Dendritic cell treated with granulocyte-macrophage colony-stimulating factor and Interleukin-4, amounts not matched to agents 40 ng/mL and 50 ng/mL, for 4 days (primary cell): Measurements from ENCODE around the gene GPSM1.

ENCODE experiments used
- H3K27ac Mint-ChIP-seq: one replicate; pipeline ENCODE4 v1.8.0; 2022; ENCODE audit warnings: mild to moderate bottlenecking, mixed read lengths
- H3K27me3 Mint-ChIP-seq: one replicate; pipeline ENCODE4 v1.8.0; 2022; ENCODE audit warnings: mild to moderate bottlenecking, mixed read lengths
- H3K36me3 Mint-ChIP-seq: one replicate; pipeline ENCODE4 v1.8.0; 2022; ENCODE audit warnings: low read depth, mixed read lengths
- H3K4me1 Mint-ChIP-seq: one replicate; pipeline ENCODE4 v1.8.0; 2022; ENCODE audit warnings: low read depth, mixed read lengths
- H3K4me3 Mint-ChIP-seq: one replicate; pipeline ENCODE4 v1.8.0; 2022; ENCODE audit warnings: mild to moderate bottlenecking, moderate library complexity, mixed read lengths
- H3K9me3 Mint-ChIP-seq: one replicate; pipeline ENCODE4 v1.8.0; 2022; ENCODE audit warnings: mixed read lengths
- intact Hi-C: fragments of 100-400 bp; cut with micrococcal nuclease; formaldehyde crosslinking; loops from one replicate; pipeline ENCODE4 v1.15.0; 2022

GPSM1 gene

GRCh38 chr9:136385015-136385414 lies 57.7 kb downstream of the GPSM1 start:
- Mint-ChIP-seq H3K4me1 (peaks cover 24% of the 10 kb centered on the region), H3K27me3 (no peaks in the 10 kb centered on the region), H3K4me3 (no peak overlapping the region), H3K9me3 (no peaks in the 10 kb centered on the region), H3K27ac (no peak overlapping the region), H3K36me3 (peaks cover 100% of the 10 kb centered on the region)
- intact Hi-C loops: no loop called here

DNA sequence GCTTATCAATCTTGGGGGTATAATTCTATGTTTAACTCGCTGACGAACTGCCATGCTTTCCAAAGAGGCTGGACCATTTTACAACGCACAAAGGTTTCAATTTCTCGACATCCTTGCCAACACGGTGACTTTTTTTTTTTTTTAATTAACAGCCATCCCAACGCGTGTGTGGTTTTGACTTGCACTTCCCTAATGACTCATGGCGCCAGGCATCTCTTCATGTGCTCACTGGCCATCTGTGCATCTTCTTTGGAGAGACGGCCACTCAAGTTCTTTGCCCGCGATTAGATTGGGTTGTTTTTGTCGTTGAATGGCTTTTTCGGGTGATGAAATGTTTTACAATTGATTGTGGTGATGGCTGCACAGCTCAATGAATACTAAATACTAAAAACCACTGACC lies 58.7 kb downstream of the GPSM1 start:
- Mint-ChIP-seq H3K4me3 (peak overlapping the region; percentile 32), H3K4me1 (peaks cover 24% of the 10 kb centered on the region), H3K27me3 (no peaks in the 10 kb centered on the region), H3K27ac (peak overlapping the region; percentile 39), H3K9me3 (no peaks in the 10 kb centered on the region), H3K36me3 (peaks cover 100% of the 10 kb centered on the region)
- intact Hi-C loops: no loop called here

DNA sequence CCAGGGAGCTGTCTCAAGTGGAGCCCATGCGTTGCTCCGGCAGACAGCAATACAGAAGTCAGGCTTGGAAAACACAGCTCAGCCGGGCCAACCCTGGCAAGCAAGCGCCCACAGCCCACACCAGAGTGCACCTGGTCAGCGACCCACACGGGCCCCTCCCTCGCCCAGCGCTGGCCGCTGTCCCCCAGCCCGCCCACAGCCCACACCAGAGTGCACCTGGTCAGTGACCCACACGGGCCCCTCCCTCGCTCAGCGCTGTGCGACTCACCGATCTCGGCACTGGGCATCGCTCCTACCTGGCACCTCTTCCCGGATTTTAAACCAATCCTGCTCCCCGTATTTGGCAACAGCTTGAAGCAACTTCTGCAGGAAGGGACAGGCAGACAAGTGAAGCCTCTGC lies 59.9 kb downstream of the GPSM1 start:
- H3K4me1 Mint-ChIP-seq: peaks cover 24% of the 10 kb centered on the region
- no peak overlapping the region for H3K27ac Mint-ChIP-seq

GRCh38 chr9:136389396-136389795 lies 62.1 kb downstream of the GPSM1 start:
- Mint-ChIP-seq H3K27ac (no peak overlapping the region), H3K4me1 (peaks cover 24% of the 10 kb centered on the region), H3K27me3 (no peaks in the 10 kb centered on the region), H3K9me3 (no peaks in the 10 kb centered on the region), H3K4me3 (no peak overlapping the region), H3K36me3 (peaks cover 100% of the 10 kb centered on the region)
- intact Hi-C loops: no loop called here

More for the DNA sequence above, 59.9 kb downstream of the GPSM1 start:
- Mint-ChIP-seq H3K9me3 (no peaks in the 10 kb centered on the region), H3K27me3 (no peaks in the 10 kb centered on the region), H3K4me3 (no peak overlapping the region), H3K36me3 (peaks cover 100% of the 10 kb centered on the region)
- intact Hi-C loops: no loop called here

- peaks cover 8% of the 10 kb centered on the region for H3K4me1 Mint-ChIP-seq
- no peaks in the 10 kb centered on the region for H3K27me3 Mint-ChIP-seq
- H3K4me3 Mint-ChIP-seq: no peak overlapping the region
- intact Hi-C loops: no loop called here
- H3K9me3 Mint-ChIP-seq: no peaks in the 10 kb centered on the region
- no peak overlapping the region for H3K27ac Mint-ChIP-seq
- peaks cover 100% of the 10 kb centered on the region for H3K36me3 Mint-ChIP-seq
Measured at GRCh38 chr9:136391737-136392537, 64.6 kb downstream of the GPSM1 start.

GRCh38 chr9:136392538-136393449 lies 65.5 kb downstream of the GPSM1 start:
- Mint-ChIP-seq H3K4me1 (peaks cover 8% of the 10 kb centered on the region), H3K4me3 (no peak overlapping the region), H3K9me3 (no peaks in the 10 kb centered on the region), H3K27me3 (no peaks in the 10 kb centered on the region), H3K36me3 (peaks cover 100% of the 10 kb centered on the region), H3K27ac (no peak overlapping the region)
- intact Hi-C loops: no loop called here

GRCh38 chr9:136393531-136393930 lies 66.2 kb downstream of the GPSM1 start:
- H3K27ac Mint-ChIP-seq: no peak overlapping the region
- H3K9me3 Mint-ChIP-seq: no peaks in the 10 kb centered on the region
- intact Hi-C loops: no loop called here
- peaks cover 13% of the 10 kb centered on the region for H3K4me1 Mint-ChIP-seq
- H3K27me3 Mint-ChIP-seq: no peaks in the 10 kb centered on the region
- peaks cover 100% of the 10 kb centered on the region for H3K36me3 Mint-ChIP-seq
- H3K4me3 Mint-ChIP-seq: no peak overlapping the region

DNA sequence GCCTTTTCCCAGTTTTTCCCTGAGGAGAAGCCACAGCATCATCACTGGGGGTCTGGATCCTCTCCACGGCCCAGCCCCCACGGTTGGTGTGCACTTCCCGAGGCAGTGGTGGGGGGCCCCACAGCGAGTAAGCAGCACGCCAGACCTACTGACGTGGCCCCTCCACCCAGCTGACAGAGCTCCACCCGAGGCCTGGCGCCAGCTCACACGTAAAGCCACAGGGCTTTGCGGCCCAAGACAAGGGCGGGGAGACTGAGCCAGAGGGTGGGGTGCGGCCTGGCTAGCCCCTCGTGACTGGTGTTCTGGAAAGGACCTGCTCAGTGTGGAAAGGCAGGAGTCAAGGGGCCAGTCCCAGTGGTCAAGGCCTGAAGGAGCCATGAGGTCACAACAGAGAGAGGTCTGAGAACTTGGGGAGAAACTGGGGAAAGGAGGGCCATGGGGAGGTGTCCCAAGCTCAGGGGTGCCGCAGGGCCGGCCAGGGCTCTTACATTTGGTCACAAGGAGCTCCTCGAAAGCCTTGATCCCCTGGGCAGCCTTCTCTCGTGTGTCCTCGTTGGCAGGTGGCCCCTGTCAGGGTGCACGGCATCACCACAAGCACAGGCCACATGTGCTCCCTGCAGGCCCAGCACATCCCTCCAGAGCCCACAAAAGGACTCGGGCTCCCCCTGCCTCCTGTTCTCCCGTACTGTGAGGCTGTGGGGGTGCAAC lies 67.1 kb downstream of the GPSM1 start:
- Mint-ChIP-seq H3K4me3 (no peak overlapping the region), H3K27me3 (no peaks in the 10 kb centered on the region), H3K9me3 (no peaks in the 10 kb centered on the region), H3K36me3 (peaks cover 95% of the 10 kb centered on the region), H3K4me1 (peaks cover 19% of the 10 kb centered on the region), H3K27ac (no peak overlapping the region)
- intact Hi-C loops: no loop called here

DNA sequence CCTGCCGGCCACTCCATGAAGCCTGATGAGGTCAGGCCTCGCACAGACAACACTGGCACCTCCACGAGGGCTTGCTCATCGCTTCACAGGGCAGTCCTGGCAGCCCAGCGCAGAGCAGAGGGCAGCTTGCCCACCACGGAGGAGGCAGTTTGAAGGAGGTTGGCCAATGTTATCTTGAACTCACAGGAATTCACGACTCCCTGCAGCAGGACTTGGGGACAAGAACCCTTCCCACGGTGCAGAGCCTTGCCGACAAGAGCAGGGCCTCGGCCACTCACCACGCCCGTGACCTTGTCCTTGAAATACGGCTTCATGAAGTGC lies 67.6 kb downstream of the GPSM1 start:
- no peaks in the 10 kb centered on the region for H3K9me3 Mint-ChIP-seq
- no peak overlapping the region for H3K27ac Mint-ChIP-seq
- no peak overlapping the region for H3K4me3 Mint-ChIP-seq
- intact Hi-C loops: no loop called here
- H3K27me3 Mint-ChIP-seq: no peaks in the 10 kb centered on the region
- peaks cover 15% of the 10 kb centered on the region for H3K4me1 Mint-ChIP-seq
- peaks cover 89% of the 10 kb centered on the region for H3K36me3 Mint-ChIP-seq

- peaks cover 83% of the 10 kb centered on the region for H3K36me3 Mint-ChIP-seq
- intact Hi-C loops: no loop called here
- no peaks in the 10 kb centered on the region for H3K9me3 Mint-ChIP-seq
- H3K27ac Mint-ChIP-seq: no peak overlapping the region
- H3K4me1 Mint-ChIP-seq: peaks cover 18% of the 10 kb centered on the region
- H3K4me3 Mint-ChIP-seq: no peak overlapping the region
- H3K27me3 Mint-ChIP-seq: no peaks in the 10 kb centered on the region
Measured at GRCh38 chr9:136395345-136396218, 68.2 kb downstream of the GPSM1 start.

- peaks cover 20% of the 10 kb centered on the region for H3K4me1 Mint-ChIP-seq
- H3K27me3 Mint-ChIP-seq: no peaks in the 10 kb centered on the region
- H3K36me3 Mint-ChIP-seq: peaks cover 79% of the 10 kb centered on the region
- H3K9me3 Mint-ChIP-seq: no peaks in the 10 kb centered on the region
- no peak overlapping the region for H3K27ac Mint-ChIP-seq
- no peak overlapping the region for H3K4me3 Mint-ChIP-seq
- intact Hi-C loops: no loop called here
Measured at GRCh38 chr9:136396219-136396515, 68.8 kb downstream of the GPSM1 start.

GRCh38 chr9:136397643-136398042 lies 70.3 kb downstream of the GPSM1 start:
- Mint-ChIP-seq H3K27me3 (no peaks in the 10 kb centered on the region), H3K4me1 (peaks cover 20% of the 10 kb centered on the region), H3K4me3 (no peak overlapping the region), H3K9me3 (no peaks in the 10 kb centered on the region), H3K36me3 (peaks cover 79% of the 10 kb centered on the region), H3K27ac (no peak overlapping the region)
- intact Hi-C loops: no loop called here

DNA sequence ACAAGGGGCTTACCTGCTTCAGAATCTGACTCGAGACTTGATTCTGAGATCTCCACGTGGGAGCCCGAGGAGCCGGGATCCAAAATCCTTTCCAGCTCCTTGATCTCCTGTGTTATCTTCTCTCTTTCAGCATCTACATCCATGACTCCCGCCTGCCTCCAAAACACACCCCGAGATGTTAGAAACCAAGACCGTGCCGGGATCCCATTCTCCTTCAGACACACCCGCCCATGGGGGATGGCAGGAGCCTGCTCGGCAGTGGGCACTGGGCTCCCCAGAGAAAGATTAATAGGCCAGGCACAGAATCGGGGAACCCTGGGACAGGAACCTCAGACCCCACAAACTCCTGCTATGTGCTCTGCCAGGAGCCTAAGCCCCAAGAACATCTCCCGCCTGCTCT lies 70.9 kb downstream of the GPSM1 start:
- Mint-ChIP-seq H3K36me3 (peaks cover 79% of the 10 kb centered on the region), H3K27ac (peak overlapping the region; percentile 62), H3K4me3 (no peak overlapping the region), H3K4me1 (peaks cover 20% of the 10 kb centered on the region), H3K27me3 (no peaks in the 10 kb centered on the region), H3K9me3 (no peaks in the 10 kb centered on the region)
- intact Hi-C loops: no loop called here
